C1 segment of cervical spinal cord (tissue), 14 donors: Measurements from ENCODE around the gene DNAJB9.
"Not testable (repeated sequence)": the region's sequence is repeated elsewhere in the genome, so short reads cannot be mapped to it uniquely, and the experiment has no call there.

Source experiments
- DNase-seq, 14 donors: peaks; one replicate each; lab custom pipeline; 2025; lab: John Stamatoyannopoulos, UW

DNAJB9 gene

GRCh38 chr7:108569381-108570145, at the start of gene DNAJB9, which contains the start of gene THAP5:
Gene DNAJB9, plus strand, starts transcription at chr7:108569874. Its CDS starts 1,853 bp downstream, at chr7:108571727.
Gene THAP5, minus strand, starts transcription at chr7:108569706. Its CDS starts 137 bp downstream, at chr7:108569569.
- DNase-seq, result peak; percentile 91 to 100 (median 99)

- DNase-seq, result no peak
Observed at GRCh38 chr7:108522780-108523179, 46.9 kb upstream of the DNAJB9 start.

DNA sequence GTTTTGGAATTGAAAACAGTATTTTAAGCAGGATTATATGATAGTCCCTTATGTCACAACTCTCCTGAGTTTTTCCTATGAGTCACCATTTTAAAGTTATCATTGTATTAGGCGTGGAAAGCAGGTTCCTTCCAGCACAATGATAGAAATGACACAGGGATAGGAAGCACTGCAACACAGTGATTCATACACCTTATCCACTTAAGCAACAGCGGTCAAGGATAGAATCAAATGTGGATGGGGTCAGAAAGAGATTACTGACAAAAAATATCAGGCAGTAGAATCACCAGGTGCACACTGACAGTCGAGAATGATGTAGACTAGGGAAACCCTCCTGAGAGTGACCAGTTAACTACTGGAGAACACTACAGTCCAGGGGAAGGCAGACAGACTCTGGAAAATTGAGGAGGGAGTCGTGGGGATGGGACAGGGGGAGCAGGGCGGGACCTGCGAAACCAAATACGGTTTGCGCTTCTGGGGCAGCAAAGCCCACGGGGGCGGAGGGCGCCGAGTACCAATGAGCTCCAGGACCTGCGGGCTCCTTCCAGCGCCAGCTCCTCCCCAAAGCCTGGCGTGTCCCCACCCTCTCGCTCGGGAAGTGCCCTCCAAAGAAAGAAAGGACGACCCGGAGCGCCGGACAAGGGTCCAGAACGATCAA, 44.2 kb upstream of the DNAJB9 start:
- peak in 1 of 14 donors; percentile 92 for DNase-seq

- peak; percentile 98 to 100 (median 100) for DNase-seq
Observed at GRCh38 chr7:108525985-108526767, 43.5 kb upstream of the DNAJB9 start, which contains the start of gene PNPLA8. Gene PNPLA8, minus strand, starts transcription at chr7:108526135. Its CDS starts 10,644 bp downstream, at chr7:108515491.

GRCh38 chr7:108526768-108527017, 43.0 kb upstream of the DNAJB9 start:
- no peak for DNase-seq

GRCh38 chr7:108528183-108528712, 41.4 kb upstream of the DNAJB9 start:
- DNase-seq, result no peak

GRCh38 chr7:108529341-108529740, 40.3 kb upstream of the DNAJB9 start:
- no peak for DNase-seq

DNA sequence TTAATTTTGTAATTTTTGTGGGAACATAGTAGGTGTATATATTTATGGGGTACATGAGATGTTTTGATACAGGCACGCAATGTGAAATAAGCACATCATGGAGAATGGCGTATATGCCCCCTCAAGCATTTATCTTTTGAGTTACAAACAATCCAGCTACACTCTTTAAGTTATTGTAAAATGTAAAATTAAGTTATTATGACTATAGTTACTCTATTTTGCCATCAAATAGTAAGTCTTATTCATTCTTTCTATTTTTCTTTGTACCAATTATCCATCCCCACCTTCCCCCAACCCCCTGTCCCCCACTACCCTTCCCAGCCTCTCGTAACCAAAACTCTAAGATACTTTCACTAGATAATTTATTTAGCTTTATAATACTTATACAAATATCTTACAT, 36.0 kb upstream of the DNAJB9 start:
- no peak for DNase-seq

- no peak for DNase-seq
Observed at GRCh38 chr7:108535257-108535656, 34.4 kb upstream of the DNAJB9 start.

GRCh38 chr7:108535744-108536143, 33.9 kb upstream of the DNAJB9 start:
- no peak for DNase-seq

GRCh38 chr7:108537229-108537628, 32.4 kb upstream of the DNAJB9 start:
- no peak for DNase-seq

DNA sequence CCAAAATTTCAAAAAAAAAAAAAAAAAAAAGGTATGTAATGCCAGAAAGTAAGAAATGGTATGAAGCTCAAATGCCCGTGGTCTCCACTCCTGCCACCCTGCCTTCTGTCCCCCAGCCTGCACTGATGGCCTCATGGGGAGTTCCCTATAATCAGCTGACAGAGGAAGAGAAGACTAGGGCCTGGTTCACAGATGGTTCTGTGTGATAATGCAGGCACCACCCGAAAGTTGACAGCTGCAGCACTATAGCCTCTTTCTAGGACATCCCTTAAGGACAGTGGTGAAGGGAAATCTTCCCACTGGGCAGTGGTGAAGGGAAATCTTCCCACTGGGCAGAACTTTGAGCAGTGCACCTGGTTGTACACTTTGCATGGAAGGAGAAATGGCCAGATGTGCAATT, 31.4 kb upstream of the DNAJB9 start:
- not testable (repeated sequence) for DNase-seq

GRCh38 chr7:108538685-108539084, 31.0 kb upstream of the DNAJB9 start:
- not testable (repeated sequence) for DNase-seq

GRCh38 chr7:108541478-108541877, 28.2 kb upstream of the DNAJB9 start:
- DNase-seq, result no peak

GRCh38 chr7:108548141-108548896, 21.4 kb upstream of the DNAJB9 start:
- DNase-seq, result not testable (repeated sequence)

- not testable (repeated sequence) for DNase-seq
Observed at GRCh38 chr7:108556665-108557064, 13.0 kb upstream of the DNAJB9 start.

DNA sequence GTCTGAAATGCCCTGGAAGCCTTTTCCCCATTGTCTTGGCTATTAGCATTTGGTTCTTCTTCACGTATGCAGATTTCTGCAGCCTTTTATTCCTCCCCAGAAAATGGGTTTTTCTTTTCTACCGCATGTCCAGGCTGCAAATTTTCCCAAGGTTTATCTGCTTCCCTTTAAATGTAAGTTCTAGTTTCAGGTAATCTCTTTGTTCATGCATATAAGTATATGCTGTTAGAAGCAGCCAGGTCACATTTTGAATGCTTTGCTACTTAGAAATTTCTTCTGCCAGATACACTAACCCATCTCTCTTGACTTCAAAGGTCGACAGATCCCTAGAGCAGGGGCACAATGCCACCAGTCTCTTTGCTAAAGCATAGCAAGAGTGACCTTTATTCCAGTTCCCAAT, 12.5 kb upstream of the DNAJB9 start:
- DNase-seq, result no peak

- no peak for DNase-seq
Observed at GRCh38 chr7:108557617-108558016, 12.1 kb upstream of the DNAJB9 start.

DNA sequence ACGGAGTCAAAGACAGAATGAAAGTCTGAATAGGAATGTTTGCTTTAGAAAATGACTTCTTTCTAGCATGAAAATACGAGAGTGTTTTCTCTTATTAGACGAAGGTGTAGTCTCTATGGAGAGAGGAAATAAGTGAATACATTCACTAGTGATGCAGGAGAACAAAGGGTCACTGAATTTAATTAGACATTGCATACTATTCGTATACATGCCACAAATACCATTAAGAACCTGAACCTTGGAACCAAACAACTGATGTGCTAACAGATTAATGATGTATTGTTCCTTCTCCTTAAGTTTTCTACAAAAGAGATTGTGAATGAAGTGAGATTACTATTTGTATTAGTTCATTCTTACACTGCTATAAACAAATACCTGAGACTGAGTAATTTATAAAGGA, 10.4 kb upstream of the DNAJB9 start:
- no peak for DNase-seq

DNA sequence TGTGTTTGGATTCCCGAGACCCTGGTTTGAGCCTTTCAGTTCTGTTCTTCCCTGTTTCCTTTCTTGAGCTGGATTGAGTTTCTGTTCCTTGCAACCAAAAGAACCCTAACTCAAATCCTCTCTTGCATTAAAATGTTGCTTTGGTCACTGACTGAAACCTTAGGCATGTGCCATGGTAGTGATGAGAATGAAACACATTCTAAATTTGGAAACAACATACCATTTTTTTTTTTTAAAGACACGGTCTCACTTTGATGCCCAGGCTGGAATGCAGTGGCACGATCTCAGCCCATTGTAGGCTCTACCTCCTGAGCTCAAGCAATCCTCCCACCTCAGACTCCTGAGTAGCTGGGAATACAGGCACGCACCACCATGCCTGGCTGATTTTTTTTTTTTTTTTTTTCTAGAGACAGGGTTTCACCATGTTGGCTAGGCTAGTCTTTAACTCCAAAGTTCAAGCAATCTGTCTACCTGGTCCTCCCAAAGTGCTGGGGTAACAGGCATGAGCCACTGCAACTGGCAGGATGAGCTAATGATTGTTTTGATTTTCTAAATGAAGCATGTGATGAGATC, 8.5 kb upstream of the DNAJB9 start:
- DNase-seq, result no peak

GRCh38 chr7:108565987-108566386, 3.7 kb upstream of the DNAJB9 start:
- DNase-seq, result no peak
